LHCN-M2 (cell line): ENCODE data around the gene MYO1H. TPM values are rescaled to one million over a fixed set of nuclear protein-coding genes. Genes with fewer than 3 reads are reported as not detected.

ENCODE experiments used
- DNase-seq: peaks from one replicate; pipeline ENCODE4 v3.0.0-alpha.2; 2012; ENCODE audit warnings: low read depth
- total RNA-seq: library from RNA; depleted of rRNA; stranded (reverse); fragments of >200 nt; gene quantifications from 2 replicates; pipeline ENCODE4 v1.2.3, GENCODE V29; 2014

MYO1H gene
- total RNA-seq, 1 experiment from 2014 or later: not detected

DNA sequence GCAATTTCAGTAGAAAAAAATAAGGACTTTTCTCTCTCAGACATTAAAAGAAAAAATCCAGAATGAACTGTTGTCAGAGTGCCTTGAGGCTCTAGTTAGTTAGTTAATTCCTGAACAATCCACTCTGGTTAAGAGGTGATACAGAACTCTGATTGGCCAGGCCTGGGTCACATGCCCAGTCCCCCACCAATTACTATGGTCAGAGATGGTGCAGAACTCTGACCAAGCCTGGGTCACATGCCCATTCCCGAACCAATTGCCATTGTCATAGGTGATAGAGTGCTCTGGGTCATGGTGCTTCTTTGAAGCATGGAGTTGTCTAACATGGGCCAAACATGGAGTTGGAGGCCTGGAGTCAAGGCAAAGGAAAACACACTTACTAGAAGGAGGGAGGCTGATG, 11.1 kb upstream of the MYO1H start:
- no peak for DNase-seq

DNA sequence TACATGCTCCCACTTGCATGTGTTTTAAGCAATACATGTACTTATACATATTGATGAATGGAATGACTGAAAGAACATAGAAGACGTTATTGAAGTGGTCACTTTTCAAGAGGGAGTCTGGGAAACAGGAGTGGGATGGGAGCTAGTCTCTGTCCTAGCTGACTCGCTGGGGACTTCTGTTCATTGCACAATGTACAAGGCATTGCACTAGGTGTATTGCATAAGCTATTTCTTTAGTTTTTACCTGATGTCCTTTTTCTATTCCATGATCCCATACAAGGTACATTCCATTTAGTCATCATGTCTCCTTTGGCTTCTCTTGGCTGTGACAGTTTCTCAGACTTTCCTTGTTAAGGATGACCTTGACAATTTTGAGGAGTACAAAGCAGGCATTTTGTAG, 4.0 kb upstream of the MYO1H start:
- DNase-seq: no peak

- DNase-seq: no peak
These were observed 2.3 kb upstream of the MYO1H start for GRCh38 chr12:109345428-109345827.

GRCh38 chr12:109346920-109347319, 780 bp upstream of the MYO1H start:
- DNase-seq: no peak

DNA sequence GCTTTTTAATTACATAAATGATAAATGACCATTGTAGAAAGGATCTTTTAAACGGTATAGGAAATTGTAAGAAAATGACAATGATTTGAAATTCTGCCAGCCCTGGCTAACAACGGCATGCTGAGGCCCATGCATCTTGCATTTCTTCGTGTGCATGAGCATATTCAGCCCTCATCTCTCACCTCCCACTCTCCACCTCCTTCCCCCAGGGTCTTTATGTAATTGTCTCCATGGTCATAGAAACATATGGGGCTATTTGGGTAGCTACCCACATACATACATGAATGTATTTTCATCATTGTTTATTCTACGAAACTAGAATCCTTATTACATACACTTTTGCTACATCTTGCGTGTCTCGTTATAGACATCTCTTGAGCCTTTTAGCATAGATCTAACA, 4.5 kb downstream of the MYO1H start:
- DNase-seq: no peak

DNA sequence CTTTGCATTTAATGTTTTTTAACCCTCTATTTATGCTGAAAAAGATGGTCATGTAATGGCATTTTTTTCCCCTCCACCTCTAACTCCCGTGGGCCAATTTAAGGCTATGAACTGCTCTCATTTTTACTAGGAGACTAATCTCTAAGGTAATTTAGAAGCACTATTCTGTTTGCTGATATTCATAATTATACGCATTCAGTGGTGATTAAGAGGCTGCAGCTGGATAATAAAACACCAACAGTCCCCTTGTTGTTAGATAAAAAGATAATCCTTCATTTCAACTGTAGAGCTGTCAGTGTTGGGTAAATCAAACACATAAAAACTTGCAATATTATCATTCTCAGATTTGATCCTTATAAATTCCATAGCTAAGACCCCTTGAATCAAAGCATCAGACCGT, 8.9 kb downstream of the MYO1H start:
- DNase-seq: no peak

DNA sequence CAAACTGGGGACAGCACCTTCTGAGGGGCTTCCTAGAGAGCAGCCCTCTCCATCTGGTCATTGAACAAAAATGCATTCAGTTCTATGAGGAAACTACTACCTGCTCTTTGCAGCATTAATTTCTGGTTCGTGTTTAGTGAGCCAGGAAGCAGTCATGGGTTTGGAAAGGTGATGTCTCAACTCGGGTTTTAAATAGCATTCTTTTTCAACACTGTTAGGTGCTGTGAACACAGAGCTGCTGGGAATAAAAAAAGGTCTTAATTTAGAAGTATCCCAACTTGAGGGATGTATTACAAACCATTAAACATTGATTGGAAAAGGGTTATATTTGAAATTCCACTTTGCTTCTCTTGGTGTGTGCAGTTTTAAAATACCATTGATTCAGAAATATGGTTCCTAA, 9.3 kb downstream of the MYO1H start:
- no peak for DNase-seq

DNA sequence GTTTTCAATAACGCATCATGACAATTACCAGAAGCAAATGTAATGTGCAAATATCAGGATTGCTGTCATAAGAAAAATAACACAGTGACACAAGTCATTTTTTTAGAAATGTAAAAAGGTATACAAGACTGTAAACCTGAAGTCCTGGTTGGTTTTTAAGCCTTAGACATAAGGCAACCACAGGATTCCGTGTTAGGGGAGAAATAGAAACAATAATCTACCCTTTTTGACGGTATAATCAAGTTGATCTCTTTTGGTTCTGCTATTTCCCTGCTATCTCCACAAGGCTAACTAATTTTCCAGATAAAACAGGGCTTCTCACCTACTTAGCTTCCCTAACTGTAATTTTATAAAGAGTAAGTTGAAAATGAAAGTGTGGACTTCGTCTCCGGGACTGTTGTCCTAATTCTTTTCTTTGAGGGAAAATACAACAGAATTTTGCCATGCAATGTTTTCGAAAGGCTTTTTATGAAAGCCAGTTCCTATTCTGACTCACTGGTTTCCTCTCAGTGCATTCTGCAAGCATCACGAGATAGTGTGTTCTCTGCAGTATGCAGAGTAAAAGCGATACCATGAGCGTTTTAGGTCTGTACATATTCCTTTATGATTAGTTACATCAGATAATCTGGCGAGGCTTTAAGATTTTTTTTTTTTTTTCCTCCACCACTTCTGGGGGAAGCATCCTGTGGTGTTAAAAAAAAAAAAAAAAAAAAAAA, 10.6 kb downstream of the MYO1H start:
- peak; percentile 25 for DNase-seq

- DNase-seq: no peak
These were observed 11.5 kb downstream of the MYO1H start for GRCh38 chr12:109359131-109359690.

GRCh38 chr12:109369831-109370230, 22.1 kb downstream of the MYO1H start:
- no peak for DNase-seq

DNA sequence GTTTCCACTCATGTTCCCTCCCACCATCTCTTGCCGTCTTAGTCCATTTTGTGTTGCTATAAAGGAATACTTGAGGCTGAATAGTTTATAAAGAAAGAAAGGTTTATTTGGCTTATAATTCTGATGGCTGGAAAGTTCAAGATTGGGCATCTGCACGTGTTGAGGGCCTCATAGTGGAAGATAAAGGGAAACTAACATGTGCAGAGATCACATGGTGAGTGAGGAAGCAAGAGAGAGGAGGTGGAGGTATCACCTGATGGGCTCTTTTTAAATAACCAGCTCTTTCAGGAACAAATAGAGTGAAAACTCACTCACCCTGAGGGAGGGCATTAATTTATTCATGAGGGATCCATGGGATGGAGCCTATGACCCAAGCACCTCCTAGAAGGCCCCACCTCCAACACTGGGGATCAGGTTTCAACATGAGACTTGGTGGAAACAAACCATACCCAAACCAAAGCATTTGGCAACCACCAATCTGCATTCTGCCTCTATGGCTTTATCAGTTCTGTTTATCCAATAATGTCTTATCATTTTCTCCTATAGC, 29.5 kb downstream of the MYO1H start:
- DNase-seq: no peak

- no peak for DNase-seq
These were observed 30.9 kb downstream of the MYO1H start for GRCh38 chr12:109378569-109378968.

DNA sequence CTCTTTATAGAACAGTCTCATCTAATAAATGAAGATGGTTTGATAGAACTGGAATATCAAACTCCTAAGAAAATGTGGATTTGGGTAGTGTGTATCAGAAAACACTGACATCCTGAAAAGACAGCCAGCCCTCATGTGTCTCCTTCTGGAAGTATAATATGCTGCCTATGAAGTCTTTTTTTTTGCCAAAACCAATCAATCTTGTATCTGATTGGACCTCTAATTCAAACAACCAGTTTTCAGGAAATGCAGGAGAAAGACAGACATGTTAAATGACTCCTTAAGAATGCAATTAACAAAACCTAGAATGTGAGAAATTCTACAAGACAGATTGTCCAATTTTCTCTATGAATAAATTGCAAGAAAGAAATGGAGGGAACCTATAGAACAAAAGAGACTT, 34.3 kb downstream of the MYO1H start:
- no peak for DNase-seq

GRCh38 chr12:109383240-109383639, 35.5 kb downstream of the MYO1H start:
- no peak for DNase-seq

DNA sequence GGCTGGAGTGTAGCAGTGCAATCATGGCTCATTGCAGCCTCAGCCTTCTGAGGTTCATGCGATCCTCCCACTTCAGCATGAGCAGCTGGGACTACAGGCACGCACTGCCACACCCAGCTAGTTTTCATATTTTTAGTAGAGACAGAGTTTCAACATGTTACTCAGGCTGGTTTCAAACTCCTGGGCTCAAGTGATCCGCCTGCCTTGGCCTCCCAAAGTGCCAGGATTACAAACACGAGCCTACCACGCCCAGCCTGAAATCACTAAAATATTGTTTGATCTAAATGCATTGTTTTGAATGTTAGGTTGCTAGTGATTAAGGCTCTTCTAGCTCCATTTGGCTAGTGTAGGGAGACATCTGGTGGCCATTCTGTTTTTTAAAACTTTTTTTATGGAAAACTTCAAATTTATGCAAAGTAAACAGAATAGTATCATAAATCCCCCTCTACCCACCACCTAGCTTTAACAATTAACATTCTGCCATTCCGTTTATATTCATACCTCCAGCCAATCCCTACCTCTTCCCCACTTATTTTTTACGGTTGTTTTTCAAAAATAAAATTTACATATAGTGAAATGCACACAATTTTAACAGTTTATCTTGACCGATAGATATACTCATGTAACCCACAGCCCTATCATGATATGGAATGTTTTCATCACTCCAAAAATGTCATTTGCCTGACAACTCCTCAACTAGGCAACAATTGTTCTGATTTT, 37.8 kb downstream of the MYO1H start:
- DNase-seq: peak; percentile 53

DNA sequence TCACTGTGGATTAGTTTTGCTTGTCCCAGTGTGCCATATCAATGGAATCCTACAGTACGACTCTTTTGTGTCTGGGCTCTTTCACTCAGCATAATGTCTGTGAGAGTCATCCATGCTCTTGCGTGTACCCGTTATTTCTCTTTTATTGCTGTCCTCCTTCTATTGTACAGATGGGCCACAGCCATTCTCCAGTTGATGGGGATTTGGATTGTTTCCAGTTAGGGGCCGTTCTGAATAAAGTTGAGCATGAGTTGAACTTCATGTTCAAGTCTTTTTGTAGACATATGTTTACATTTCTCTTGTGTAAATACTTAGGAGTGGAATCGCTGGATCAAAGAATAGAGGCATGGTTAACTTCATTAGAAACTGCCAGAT, 38.3 kb downstream of the MYO1H start:
- no peak for DNase-seq

DNA sequence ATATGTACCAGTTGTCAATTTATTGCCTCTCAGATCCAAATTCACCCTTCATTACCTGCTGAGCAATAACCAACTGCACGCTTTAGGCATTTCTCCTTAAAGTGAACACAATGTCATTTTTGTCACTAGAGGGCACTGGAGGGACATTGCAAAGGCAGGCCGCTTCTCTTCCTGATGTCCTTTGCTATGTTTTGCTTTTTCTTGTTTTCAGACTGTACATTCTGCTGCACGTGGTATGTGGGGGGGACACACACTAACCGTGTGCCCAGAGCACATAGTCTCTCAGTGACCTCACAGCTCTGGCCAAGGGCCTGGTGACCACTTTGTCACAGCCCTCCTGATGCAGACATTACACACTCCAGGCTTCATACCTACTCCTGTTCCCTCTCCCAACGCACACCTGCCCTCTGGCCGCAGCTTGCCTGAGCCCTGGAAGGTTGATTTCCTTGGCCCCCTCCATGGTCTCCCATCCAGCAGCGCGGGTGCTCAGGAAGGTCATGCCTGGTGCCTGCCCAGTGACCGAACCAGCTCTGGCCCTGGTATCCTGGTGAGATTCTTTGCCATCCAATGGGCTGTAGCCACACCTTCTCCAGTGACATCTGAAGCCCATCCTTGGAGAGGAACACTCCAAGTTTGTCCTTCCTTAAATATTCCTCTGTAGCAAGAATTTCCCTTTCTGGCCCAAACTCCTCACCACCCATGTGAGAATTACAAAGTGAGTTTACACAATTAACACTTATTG, 39.9 kb downstream of the MYO1H start:
- peak; percentile 35 for DNase-seq

DNA sequence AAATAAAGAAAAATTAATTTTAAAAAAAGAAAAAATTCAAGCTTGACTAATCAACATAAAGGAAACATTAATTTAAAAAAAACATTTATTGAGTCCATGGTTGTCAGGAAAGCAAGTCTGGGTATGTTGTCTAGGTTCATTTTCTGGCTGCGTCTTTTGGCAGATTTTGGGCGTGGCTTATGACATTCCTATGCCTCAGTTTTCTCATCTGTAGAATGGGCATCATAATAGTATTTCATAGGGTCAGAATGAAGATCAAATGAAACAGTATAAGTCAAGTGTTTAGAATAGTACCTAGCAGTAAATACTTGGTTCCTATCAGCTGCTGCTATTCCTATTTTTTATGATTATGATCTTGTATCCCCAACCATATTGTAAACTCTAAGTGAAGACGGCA, 40.5 kb downstream of the MYO1H start:
- DNase-seq: no peak

- peak; percentile 4 for DNase-seq
These were observed 41.4 kb downstream of the MYO1H start for GRCh38 chr12:109389146-109389545.

DNA sequence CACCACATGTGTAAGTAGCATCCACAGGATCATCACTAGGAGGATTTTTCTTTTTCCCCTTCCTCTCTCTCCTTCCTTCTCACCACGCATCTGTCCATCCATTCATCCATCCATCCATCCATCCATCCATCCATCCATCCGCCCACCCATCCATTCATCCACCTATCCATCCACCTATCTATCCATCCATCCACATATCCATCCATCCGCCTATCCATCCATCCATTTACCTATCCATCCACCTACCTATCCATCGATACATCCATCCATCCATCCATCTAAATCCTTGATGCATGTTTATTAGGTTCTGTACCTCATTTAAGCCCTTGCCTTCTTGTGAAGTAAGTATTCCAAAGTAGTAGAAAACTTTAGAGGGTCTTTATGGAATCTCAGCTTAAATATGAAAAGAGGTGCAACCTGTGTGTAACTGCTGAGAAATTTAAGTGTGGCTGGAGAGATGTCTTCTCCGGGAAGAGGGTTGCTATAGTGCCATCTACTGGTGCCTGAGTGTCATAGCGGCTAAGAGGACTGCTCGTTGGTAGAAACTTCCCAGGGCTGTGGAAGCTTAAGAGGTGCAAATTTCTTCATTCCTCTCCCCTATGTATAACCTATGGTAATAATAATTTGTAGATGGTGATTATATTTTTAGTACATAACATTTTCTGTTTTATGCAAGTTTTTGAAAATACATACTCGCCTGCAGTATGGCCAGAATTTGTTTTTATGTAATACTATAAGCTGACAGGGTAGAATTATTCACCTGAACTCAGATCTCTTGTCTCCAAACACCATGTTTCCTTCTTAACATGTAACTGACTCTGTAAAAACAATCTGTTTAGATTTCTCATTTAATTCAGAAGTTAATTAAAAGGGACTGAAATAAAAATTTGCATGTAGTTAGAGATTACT, 46.0 kb downstream of the MYO1H start:
- DNase-seq: peak; percentile 35

GRCh38 chr12:109394891-109395290, 47.2 kb downstream of the MYO1H start:
- DNase-seq: no peak
